ENCODE measurements around the gene ANP32B.
"Not testable (repeated sequence)": the region's sequence is repeated elsewhere in the genome, so short reads cannot be mapped to it uniquely, and the experiment has no call there.

Gene ANP32B

GRCh38 chr9:97987487-97987886, 4.3 kb downstream of the ANP32B start:
- H3K27ac ChIP-seq, result no peak overlapping the region
- no peak for DNase-seq (ENCODE audit: low read depth, low spot score)

- no peak for DNase-seq (ENCODE audit: low read depth, low spot score)
- peak overlapping the region; percentile 37 for H3K27ac ChIP-seq
Observed at GRCh38 chr9:97990259-97990658, 7.1 kb downstream of the ANP32B start.

DNA sequence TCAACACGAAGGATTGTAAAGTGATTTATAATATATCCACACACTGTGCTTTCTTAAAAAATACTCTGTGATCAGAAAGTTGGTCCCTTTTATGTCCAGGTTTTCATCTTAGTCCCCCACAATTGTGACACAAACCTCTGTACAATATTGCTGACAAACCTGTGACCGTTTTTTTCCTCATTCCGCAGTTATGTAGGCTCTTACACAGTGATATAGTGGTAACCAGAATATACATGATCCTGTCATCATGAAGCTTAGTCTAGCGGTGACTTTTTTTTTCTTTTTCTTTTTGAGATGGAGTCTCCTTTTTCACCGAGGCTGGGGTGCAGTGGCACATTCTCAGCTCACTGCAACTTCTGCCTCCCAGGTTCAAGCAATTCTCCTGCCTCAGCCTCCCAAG, 8.7 kb downstream of the ANP32B start:
- H3K27ac ChIP-seq, result no peak overlapping the region
- no peak for DNase-seq (ENCODE audit: low read depth, low spot score)

DNA sequence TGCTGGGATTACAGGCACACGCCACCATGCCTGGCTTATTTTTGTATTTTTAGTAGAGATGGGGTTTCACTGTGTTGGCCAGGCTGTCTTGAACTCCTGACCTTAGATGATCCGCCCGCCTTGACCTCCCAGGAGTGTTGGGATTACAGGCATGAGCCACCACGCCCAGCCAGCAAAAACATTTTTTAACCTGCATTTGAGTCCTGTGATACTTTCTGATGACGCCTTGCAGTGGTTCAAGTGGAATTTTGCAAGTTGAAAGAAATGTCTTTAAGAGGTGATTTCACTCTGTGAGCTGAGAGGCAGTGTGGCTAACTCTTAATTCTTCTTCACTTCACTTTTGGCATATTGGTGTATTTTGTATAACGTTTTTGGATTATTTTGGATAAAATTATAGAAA, 9.1 kb downstream of the ANP32B start:
- no peak overlapping the region for H3K27ac ChIP-seq
- DNase-seq (ENCODE audit: low read depth, low spot score), result no peak

DNA sequence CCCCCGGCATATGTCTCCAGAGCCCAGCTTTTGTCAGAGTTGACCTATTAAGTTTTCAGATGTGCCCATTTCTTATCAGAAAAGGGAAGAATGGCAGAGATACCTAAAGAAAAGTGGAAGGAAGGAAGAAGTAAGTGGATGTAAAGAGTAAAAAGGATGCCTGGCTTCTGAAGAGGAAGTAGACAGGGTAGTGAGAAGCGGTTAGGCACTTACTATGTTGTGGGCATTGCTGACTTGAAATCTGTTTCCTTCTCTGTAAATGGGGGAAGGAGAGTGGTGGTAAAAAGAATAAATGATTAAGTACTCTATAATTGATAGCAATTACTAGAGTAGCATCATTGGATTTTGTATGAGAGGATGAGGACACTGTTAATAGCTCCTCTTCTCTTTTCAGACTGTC, 9.9 kb downstream of the ANP32B start:
- no peak for DNase-seq (ENCODE audit: low read depth, low spot score)
- H3K27ac ChIP-seq, result no peak overlapping the region

DNA sequence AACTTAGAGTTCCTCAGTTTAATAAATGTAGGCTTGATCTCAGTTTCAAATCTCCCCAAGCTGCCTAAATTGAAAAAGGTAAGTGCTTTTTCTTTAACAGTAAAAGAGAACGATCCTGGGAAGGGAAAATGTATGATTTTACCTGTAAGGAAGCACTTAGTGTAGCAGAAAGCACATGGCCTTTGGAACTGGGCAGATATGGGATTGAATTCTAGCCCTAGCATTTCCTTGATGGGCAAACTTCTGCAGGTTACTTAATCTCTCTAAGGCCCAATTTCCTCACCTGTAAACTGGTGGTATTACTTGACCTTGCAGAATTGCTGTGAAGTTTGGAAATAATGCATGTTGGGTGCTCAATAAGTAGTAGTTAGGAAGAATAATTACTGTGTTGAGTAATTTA, 11.6 kb downstream of the ANP32B start:
- no peak for DNase-seq (ENCODE audit: low read depth, low spot score)
- no peak overlapping the region for H3K27ac ChIP-seq

DNA sequence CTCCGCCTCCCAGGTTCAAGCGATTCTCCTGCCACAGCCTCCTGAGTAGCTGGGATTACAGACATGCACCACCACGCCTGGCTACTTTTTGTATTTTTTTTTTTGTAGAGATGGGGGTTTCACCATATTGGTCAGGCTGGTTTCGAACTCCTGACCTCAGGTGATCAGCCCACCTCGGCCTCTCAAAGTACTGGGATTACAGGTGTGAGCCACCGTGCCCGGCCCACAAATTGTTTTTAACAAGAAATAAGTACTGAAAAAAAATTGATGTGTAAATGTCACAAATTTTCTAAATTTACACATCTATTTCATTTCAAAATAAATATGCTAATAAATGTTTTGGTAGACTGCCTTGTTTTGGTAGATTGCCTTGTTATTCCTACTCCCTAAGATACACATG, 13.5 kb downstream of the ANP32B start:
- H3K27ac ChIP-seq; DNase-seq (ENCODE audit: low read depth, low spot score): not testable (repeated sequence)

GRCh38 chr9:97997330-97998276, 14.5 kb downstream of the ANP32B start:
- DNase-seq (ENCODE audit: low read depth, low spot score), result no peak
- no peak overlapping the region for H3K27ac ChIP-seq

- H3K27ac ChIP-seq, result no peak overlapping the region
- no peak for DNase-seq (ENCODE audit: low read depth, low spot score)
Observed at GRCh38 chr9:98002808-98003207, 19.7 kb downstream of the ANP32B start.

DNA sequence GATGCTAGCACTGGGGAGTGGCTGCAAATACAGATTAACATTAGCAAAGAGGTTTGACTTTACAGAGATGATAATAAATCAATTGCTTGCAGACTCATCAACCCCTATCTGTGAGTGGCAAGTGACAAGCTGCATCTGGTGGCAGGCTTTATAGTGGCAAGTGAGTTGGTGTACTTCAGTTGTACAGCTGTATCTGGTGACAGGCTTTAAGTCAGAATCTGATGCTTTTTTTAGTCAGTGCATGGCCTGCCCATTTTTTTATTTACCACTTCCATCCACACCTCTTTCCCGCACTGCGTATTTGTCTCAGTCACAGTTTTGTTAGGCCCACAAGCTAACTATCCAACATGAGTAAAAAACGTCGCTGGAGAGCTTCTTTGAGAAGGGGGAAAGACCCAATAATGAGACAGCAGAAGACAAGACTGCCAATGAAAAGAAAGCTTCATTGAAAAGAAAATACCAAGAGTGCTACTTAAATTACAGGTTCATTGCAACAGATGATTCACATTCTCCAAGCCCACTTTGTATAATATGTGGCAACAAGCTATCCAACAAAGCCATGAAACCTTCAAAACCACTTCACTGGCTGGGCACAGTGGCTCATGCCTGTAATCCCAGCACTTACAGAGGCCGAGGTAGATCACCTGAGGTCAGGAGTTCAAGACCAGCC, 23.1 kb downstream of the ANP32B start:
- DNase-seq (ENCODE audit: low read depth, low spot score), result no peak
- H3K27ac ChIP-seq, result no peak overlapping the region

DNA sequence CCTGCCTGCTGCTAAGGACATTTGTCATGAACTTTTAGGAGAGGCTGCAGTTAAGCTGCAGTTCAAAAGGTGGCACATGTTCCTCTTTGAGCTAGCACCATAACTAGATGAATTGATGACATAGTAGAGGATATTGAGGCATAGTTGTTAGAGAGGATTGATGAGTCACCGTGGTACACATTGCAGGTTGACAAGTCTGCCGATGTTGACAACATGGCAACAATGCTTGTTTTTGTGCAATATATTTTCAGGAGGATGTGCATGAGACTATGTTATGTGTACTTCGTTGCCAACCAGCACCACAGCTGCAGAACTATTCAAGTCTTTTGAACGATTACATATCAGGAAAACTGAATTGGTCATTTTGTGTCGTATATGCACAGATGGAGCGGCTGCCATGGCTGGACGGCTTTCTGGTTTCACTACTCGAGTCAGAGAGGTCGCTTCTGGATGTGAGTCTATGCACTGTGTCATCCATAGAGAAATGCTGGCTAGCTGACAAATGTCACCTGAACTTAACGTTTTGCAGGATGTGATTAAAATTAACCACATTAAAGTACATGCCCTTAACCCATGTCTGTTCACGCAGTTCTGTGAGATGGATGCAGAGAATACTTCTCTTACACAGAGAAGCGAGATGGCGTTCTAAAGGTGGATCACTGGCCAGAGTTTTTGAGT, 24.2 kb downstream of the ANP32B start:
- DNase-seq (ENCODE audit: low read depth, low spot score), result no peak
- H3K27ac ChIP-seq, result no peak overlapping the region

GRCh38 chr9:98008764-98009163, 25.6 kb downstream of the ANP32B start:
- peak overlapping the region; percentile 67 for H3K27ac ChIP-seq
- DNase-seq (ENCODE audit: low read depth, low spot score), result no peak

- DNase-seq (ENCODE audit: low read depth, low spot score), result no peak
- peak overlapping the region; percentile 67 for H3K27ac ChIP-seq
Observed at GRCh38 chr9:98009437-98009836, 26.3 kb downstream of the ANP32B start.

DNA sequence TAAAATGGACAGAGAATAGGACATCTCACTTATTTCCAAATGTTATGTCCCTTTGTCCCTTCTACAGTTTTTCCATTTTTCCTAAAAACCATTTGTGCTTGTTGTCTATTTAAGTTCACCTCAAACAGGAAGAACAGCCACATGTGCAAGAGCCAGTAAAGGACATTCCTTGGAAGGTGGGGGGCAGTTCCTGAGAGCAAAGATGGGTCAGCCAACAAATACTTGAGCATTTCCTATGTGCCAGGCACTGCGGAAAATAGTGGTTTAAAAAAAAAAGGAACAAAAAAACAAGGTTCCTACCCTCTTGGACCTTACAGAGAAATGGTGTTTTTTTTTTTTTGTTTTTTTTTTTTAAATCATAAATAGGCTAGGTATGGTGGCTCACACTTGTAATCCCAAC, 26.8 kb downstream of the ANP32B start:
- H3K27ac ChIP-seq, result peak overlapping the region; percentile 67

DNA sequence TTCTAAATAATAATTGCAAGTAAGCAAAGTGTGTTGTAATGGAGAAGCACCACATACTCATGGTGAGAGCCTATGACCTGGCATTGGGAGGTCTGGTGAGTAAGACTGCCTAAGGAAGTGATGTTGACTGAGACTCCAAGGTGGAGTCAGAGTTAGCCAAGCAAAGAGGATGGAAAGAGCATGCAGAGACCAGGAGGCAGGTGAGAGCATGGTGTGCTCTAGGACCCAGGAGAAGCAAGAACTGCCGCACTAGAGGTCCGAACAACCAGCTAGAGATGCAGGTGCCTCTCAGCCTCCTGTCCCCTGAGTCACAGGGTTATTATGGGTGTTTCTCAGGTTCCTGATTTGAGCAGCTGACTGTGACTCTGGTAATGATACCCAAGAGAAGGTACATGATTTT, 27.3 kb downstream of the ANP32B start:
- peak overlapping the region; percentile 67 for H3K27ac ChIP-seq
- peak; percentile 60 for DNase-seq (ENCODE audit: low read depth, low spot score)

More for the DNA sequence above, 26.8 kb downstream of the ANP32B start:
- DNase-seq (ENCODE audit: low read depth, low spot score), result no peak

- DNase-seq (ENCODE audit: low read depth, low spot score), result no peak
- H3K27ac ChIP-seq, result peak overlapping the region; percentile 67
Observed at GRCh38 chr9:98011122-98011521, 28.0 kb downstream of the ANP32B start.

DNA sequence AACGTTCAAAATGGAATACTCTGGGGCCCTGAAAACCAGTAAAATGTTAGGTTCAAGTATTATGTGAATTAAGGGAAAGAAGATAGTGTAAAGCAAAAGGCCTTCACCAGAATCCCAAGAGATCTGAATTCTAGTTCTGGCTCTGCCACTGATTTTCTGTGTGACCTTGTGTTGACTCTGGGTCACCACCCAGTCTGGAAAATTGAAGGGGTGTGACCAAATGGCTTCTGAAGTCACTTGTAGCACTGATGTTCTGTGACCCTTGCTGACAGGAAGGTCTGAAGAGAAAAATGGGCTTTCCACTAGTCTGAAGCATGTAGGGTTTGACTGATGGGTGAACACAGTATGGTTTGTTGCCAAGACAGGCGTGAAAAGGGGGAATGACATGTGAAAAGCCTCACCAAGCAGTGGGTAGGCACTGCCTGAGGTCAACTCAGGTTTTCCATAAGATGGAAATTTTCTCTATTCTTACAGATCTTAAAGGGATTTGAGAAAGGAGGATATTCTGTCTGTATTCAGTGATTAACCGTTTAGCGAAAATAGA, 33.1 kb downstream of the ANP32B start:
- DNase-seq (ENCODE audit: low read depth, low spot score), result no peak
- no peak overlapping the region for H3K27ac ChIP-seq

DNA sequence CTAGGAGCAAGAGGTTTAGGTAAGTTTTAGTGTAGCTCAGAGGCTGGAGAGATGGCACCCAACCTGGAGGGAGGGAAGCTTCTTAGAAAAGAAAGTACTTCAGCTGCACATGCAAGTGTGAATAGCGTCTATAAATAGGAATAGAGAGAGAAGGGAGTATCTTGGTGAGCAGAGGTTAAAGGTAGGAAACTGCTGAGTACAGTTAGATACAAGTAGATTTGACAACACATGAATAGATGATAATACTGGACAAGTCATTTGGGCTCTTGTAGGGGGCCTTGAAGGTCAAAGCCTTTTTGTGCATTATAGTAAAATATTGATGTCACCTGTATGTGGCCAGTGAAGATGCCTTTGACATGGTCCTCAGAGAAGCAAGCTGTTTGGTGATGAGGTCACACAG, 34.2 kb downstream of the ANP32B start:
- H3K27ac ChIP-seq, result no peak overlapping the region
- no peak for DNase-seq (ENCODE audit: low read depth, low spot score)

GRCh38 chr9:98018347-98018746, 35.2 kb downstream of the ANP32B start:
- no peak for DNase-seq (ENCODE audit: low read depth, low spot score)
- H3K27ac ChIP-seq, result no peak overlapping the region

DNA sequence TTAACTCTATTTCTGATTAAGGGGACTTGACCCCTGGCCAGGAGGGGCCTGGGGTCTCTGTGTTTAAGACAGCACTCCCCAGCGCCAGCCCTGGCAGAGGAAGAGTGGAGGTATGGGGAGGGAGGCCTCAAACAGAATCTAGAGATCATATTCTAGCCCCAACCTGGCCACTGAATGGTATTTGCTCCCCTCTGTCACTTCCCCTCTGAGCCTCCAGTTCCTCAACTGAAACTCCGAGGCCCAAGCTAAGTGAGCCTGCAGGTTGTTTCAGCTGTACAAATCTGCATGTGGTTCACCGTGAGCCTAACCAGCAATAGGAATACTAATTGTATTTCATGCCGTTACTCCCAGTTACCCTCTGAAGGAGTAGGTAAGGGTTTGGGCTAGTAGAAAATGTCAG, 36.0 kb downstream of the ANP32B start:
- H3K27ac ChIP-seq, result no peak overlapping the region
- no peak for DNase-seq (ENCODE audit: low read depth, low spot score)

DNA sequence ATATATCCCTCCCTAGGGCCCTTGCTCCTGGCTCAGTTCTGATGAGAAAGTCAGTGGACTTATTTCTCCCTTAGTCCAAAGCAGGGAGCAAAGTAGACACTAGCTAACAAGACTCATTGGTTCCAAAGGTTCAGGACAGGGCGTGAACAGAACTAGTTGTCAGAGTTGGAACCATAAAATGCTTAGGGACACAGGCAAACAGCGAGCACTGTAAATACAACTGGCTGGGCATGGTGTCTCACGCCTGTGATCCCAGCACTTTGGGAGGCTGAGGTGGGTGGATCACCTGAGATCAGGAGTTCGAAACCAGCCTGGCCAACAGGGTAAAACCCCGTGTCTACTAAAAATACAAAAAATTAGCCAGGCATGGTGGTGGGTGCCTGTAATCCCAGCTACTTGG, 36.7 kb downstream of the ANP32B start:
- not testable (repeated sequence) for DNase-seq (ENCODE audit: low read depth, low spot score); H3K27ac ChIP-seq

Data from epithelial cell of prostate (primary cell).